ENCODE data around the gene CNTNAP2.

Gene CNTNAP2

GRCh38 chr7:146123715-146124114, 7.1 kb downstream of the CNTNAP2 start:
- no peak overlapping the region for H3K4me3 ChIP-seq (ENCODE audit: insufficient read length, low read depth)
- TF ChIP-seq ZNF274 (IDR thresholded peaks at IDR 0.05; ENCODE audit: low read depth, low read length) = no peak
- no peak for TF ChIP-seq SUZ12 (IDR thresholded peaks at IDR 0.05; ENCODE audit: extremely low read depth, insufficient read depth, insufficient read length)
- TF ChIP-seq YY1 (IDR thresholded peaks at IDR 0.05; ENCODE audit: insufficient read depth, insufficient read length) = no peak
- no peaks in the 10 kb centered on the region for H3K9me3 ChIP-seq (ENCODE audit: insufficient read depth, low read length)
- H3K36me3 ChIP-seq (ENCODE audit: insufficient read depth, insufficient read length, low read length) = no peaks in the 10 kb centered on the region
- no peaks in the 10 kb centered on the region for H3K27me3 ChIP-seq (ENCODE audit: insufficient read depth, insufficient read length)
- no peaks in the 10 kb centered on the region for H3K4me1 ChIP-seq (ENCODE audit: insufficient read depth, insufficient read length)
- DNase-seq (ENCODE audit: low read depth, low spot score) = no peak
- H3K9ac ChIP-seq (ENCODE audit: insufficient read length, low read depth) = no peak overlapping the region

DNA sequence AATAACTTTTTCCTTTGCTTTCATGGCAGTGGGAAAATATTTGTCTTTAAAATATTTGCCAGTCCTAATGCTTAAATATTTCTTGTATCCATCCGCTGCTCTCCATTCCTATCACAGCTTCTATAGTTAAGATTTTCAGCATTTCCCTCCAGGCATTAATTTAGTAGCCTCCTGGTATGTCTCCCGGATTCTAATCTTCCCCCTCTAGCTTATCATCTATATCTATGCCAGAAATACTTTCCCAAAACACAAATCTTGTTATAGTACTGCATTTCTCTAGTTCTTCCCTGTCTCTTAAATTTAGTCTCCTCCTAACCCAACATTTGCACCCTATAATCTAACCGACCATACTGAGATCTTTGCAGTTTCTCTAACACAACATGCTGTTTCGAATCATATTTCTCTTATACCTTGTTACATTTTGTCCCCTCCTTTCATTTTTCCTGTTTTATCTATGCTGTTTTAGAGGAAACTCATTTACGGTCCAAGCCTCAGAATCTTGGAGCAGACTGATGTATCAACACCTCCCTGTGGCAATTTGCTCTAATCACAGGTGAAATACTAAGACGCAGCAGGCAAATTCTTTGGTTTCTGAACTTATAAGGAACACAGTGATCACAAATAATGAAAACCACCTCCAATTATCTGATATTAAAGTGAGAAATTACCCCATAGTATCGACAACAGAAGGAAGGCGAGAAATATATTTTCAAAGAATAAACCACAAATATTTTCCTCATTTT, 10.3 kb downstream of the CNTNAP2 start:
- DNase-seq (ENCODE audit: low read depth, low spot score) = no peak
- no peaks in the 10 kb centered on the region for H3K27me3 ChIP-seq (ENCODE audit: insufficient read depth, insufficient read length)
- H3K9ac ChIP-seq (ENCODE audit: insufficient read length, low read depth) = no peak overlapping the region
- no peaks in the 10 kb centered on the region for H3K9me3 ChIP-seq (ENCODE audit: insufficient read depth, low read length)
- H3K4me1 ChIP-seq (ENCODE audit: insufficient read depth, insufficient read length) = no peaks in the 10 kb centered on the region
- no peak overlapping the region for H3K4me3 ChIP-seq (ENCODE audit: insufficient read length, low read depth)
- TF ChIP-seq SUZ12 (IDR thresholded peaks at IDR 0.05; ENCODE audit: extremely low read depth, insufficient read depth, insufficient read length) = no peak
- no peak for TF ChIP-seq ZNF274 (IDR thresholded peaks at IDR 0.05; ENCODE audit: low read depth, low read length)
- no peak for TF ChIP-seq YY1 (IDR thresholded peaks at IDR 0.05; ENCODE audit: insufficient read depth, insufficient read length)
- H3K36me3 ChIP-seq (ENCODE audit: insufficient read depth, insufficient read length, low read length) = no peaks in the 10 kb centered on the region

DNA sequence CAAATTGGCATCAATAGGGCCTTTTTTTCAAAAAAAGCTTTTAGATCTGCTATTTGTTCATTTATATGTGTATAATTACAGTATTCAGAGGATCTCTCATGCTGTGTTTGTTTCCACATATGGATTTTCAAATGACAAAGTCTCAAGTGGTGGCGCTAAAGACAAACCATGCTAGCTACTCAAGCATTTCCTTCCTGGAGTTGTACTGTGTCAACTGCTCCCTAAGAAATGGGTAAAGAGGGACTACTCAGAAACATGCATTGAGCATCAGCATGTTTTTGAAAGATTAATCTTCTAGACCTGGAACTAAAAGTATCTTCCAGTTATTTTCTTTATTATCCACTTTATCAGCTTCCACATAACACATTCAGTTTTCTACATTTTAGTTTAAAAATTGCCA, 12.7 kb downstream of the CNTNAP2 start:
- Histone ChIP-seq H3K27me3 (ENCODE audit: insufficient read depth, insufficient read length) (no peaks in the 10 kb centered on the region), H3K9ac (ENCODE audit: insufficient read length, low read depth) (no peak overlapping the region), H3K4me1 (ENCODE audit: insufficient read depth, insufficient read length) (no peaks in the 10 kb centered on the region), H3K4me3 (ENCODE audit: insufficient read length, low read depth) (no peak overlapping the region), H3K9me3 (ENCODE audit: insufficient read depth, low read length) (no peaks in the 10 kb centered on the region), H3K36me3 (ENCODE audit: insufficient read depth, insufficient read length, low read length) (no peaks in the 10 kb centered on the region)
- DNase-seq (ENCODE audit: low read depth, low spot score) = no peak
- TF ChIP-seq YY1 (IDR thresholded peaks at IDR 0.05; ENCODE audit: insufficient read depth, insufficient read length) = no peak
- no peak for TF ChIP-seq SUZ12 (IDR thresholded peaks at IDR 0.05; ENCODE audit: extremely low read depth, insufficient read depth, insufficient read length)
- TF ChIP-seq ZNF274 (IDR thresholded peaks at IDR 0.05; ENCODE audit: low read depth, low read length) = no peak

DNA sequence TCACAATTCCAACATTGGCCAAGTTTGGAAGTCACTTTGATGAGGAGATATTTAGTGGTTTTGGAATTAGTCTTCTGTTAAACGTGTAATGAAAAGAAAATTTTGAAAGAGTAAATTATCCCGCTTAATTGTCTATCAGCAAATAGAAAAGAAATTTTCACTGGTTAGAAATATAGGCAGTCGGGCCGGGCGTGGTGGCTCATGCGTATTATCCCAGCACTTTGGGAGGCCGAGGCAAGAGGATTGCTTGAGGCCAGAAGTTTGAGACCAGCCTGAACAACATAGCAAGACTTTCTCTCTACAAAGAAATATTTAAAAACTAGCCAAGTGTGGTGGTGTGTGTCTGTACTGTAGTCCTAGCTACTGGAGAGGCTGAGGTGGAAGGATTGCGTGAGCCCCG, 13.4 kb downstream of the CNTNAP2 start:
- H3K4me3 ChIP-seq (ENCODE audit: insufficient read length, low read depth) = no peak overlapping the region
- no peak overlapping the region for H3K9ac ChIP-seq (ENCODE audit: insufficient read length, low read depth)
- no peaks in the 10 kb centered on the region for H3K27me3 ChIP-seq (ENCODE audit: insufficient read depth, insufficient read length)
- no peak for DNase-seq (ENCODE audit: low read depth, low spot score)
- no peaks in the 10 kb centered on the region for H3K36me3 ChIP-seq (ENCODE audit: insufficient read depth, insufficient read length, low read length)
- H3K9me3 ChIP-seq (ENCODE audit: insufficient read depth, low read length) = no peaks in the 10 kb centered on the region
- no peak for TF ChIP-seq YY1 (IDR thresholded peaks at IDR 0.05; ENCODE audit: insufficient read depth, insufficient read length)
- TF ChIP-seq SUZ12 (IDR thresholded peaks at IDR 0.05; ENCODE audit: extremely low read depth, insufficient read depth, insufficient read length) = no peak
- no peak for TF ChIP-seq ZNF274 (IDR thresholded peaks at IDR 0.05; ENCODE audit: low read depth, low read length)
- no peaks in the 10 kb centered on the region for H3K4me1 ChIP-seq (ENCODE audit: insufficient read depth, insufficient read length)

GRCh38 chr7:146131701-146132100, 15.1 kb downstream of the CNTNAP2 start:
- Histone ChIP-seq H3K4me1 (ENCODE audit: insufficient read depth, insufficient read length) (no peaks in the 10 kb centered on the region), H3K9me3 (ENCODE audit: insufficient read depth, low read length) (no peaks in the 10 kb centered on the region), H3K4me3 (ENCODE audit: insufficient read length, low read depth) (no peak overlapping the region), H3K27me3 (ENCODE audit: insufficient read depth, insufficient read length) (no peaks in the 10 kb centered on the region), H3K36me3 (ENCODE audit: insufficient read depth, insufficient read length, low read length) (no peaks in the 10 kb centered on the region), H3K9ac (ENCODE audit: insufficient read length, low read depth) (no peak overlapping the region)
- TF ChIP-seq YY1 (IDR thresholded peaks at IDR 0.05; ENCODE audit: insufficient read depth, insufficient read length) = no peak
- no peak for TF ChIP-seq SUZ12 (IDR thresholded peaks at IDR 0.05; ENCODE audit: extremely low read depth, insufficient read depth, insufficient read length)
- TF ChIP-seq ZNF274 (IDR thresholded peaks at IDR 0.05; ENCODE audit: low read depth, low read length) = no peak
- no peak for DNase-seq (ENCODE audit: low read depth, low spot score)

- no peaks in the 10 kb centered on the region for H3K4me1 ChIP-seq (ENCODE audit: insufficient read depth, insufficient read length)
- H3K4me3 ChIP-seq (ENCODE audit: insufficient read length, low read depth) = no peak overlapping the region
- H3K9me3 ChIP-seq (ENCODE audit: insufficient read depth, low read length) = no peaks in the 10 kb centered on the region
- H3K9ac ChIP-seq (ENCODE audit: insufficient read length, low read depth) = no peak overlapping the region
- no peak for TF ChIP-seq SUZ12 (IDR thresholded peaks at IDR 0.05; ENCODE audit: extremely low read depth, insufficient read depth, insufficient read length)
- DNase-seq (ENCODE audit: low read depth, low spot score) = no peak
- no peaks in the 10 kb centered on the region for H3K27me3 ChIP-seq (ENCODE audit: insufficient read depth, insufficient read length)
- H3K36me3 ChIP-seq (ENCODE audit: insufficient read depth, insufficient read length, low read length) = no peaks in the 10 kb centered on the region
These were observed 19.8 kb downstream of the CNTNAP2 start for GRCh38 chr7:146136357-146136875.

GRCh38 chr7:146138926-146139325, 22.3 kb downstream of the CNTNAP2 start:
- H3K4me3 ChIP-seq (ENCODE audit: insufficient read length, low read depth) = no peak overlapping the region

More at GRCh38 chr7:146138926-146139325, 22.3 kb downstream of the CNTNAP2 start:
- Histone ChIP-seq H3K9ac (ENCODE audit: insufficient read length, low read depth) (no peak overlapping the region), H3K27me3 (ENCODE audit: insufficient read depth, insufficient read length) (no peaks in the 10 kb centered on the region), H3K36me3 (ENCODE audit: insufficient read depth, insufficient read length, low read length) (no peaks in the 10 kb centered on the region), H3K9me3 (ENCODE audit: insufficient read depth, low read length) (no peaks in the 10 kb centered on the region), H3K4me1 (ENCODE audit: insufficient read depth, insufficient read length) (no peaks in the 10 kb centered on the region)
- TF ChIP-seq SUZ12 (IDR thresholded peaks at IDR 0.05; ENCODE audit: extremely low read depth, insufficient read depth, insufficient read length) = no peak
- TF ChIP-seq ZNF274 (IDR thresholded peaks at IDR 0.05; ENCODE audit: low read depth, low read length) = no peak
- DNase-seq (ENCODE audit: low read depth, low spot score) = no peak
